Activated T-cell treated with anti-CD3 and anti-CD28 coated beads for 48 hours (primary cell): ENCODE results near the gene PLXNC1.

Source experiments
- DNase-seq: peaks from one replicate; pipeline ENCODE4 v3.0.0-alpha.2; 2020; ENCODE audit warnings: low read depth

PLXNC1 gene

GRCh38 chr12:94205822-94206221, 57.4 kb downstream of the PLXNC1 start:
- no peak for DNase-seq

- no peak for DNase-seq
Observed at GRCh38 chr12:94206886-94207285, 58.5 kb downstream of the PLXNC1 start.

- DNase-seq: no peak
Observed at GRCh38 chr12:94207467-94207848, 59.1 kb downstream of the PLXNC1 start.

- DNase-seq: peak; percentile 32
Observed at GRCh38 chr12:94207849-94208621, 59.7 kb downstream of the PLXNC1 start.

GRCh38 chr12:94208622-94208966, 60.2 kb downstream of the PLXNC1 start:
- peak; percentile 23 for DNase-seq

- no peak for DNase-seq
Observed at GRCh38 chr12:94209240-94209639, 60.9 kb downstream of the PLXNC1 start.

- DNase-seq: no peak
Observed at GRCh38 chr12:94211021-94211420, 62.6 kb downstream of the PLXNC1 start.

- no peak for DNase-seq
Observed at GRCh38 chr12:94218233-94218632, 69.9 kb downstream of the PLXNC1 start.

- no peak for DNase-seq
Observed at GRCh38 chr12:94219622-94220302, 71.4 kb downstream of the PLXNC1 start.

GRCh38 chr12:94220804-94221203, 72.4 kb downstream of the PLXNC1 start:
- no peak for DNase-seq

- no peak for DNase-seq
Observed at GRCh38 chr12:94222351-94223084, 74.1 kb downstream of the PLXNC1 start.

- DNase-seq: no peak
Observed at GRCh38 chr12:94223842-94224241, 75.5 kb downstream of the PLXNC1 start.

- no peak for DNase-seq
Observed at GRCh38 chr12:94225506-94225905, 77.1 kb downstream of the PLXNC1 start.

GRCh38 chr12:94225947-94226630, 77.7 kb downstream of the PLXNC1 start:
- no peak for DNase-seq

GRCh38 chr12:94227066-94227465, 78.7 kb downstream of the PLXNC1 start:
- no peak for DNase-seq

- DNase-seq: no peak
Observed at GRCh38 chr12:94228488-94228907, 80.1 kb downstream of the PLXNC1 start.

GRCh38 chr12:94229902-94230301, 81.5 kb downstream of the PLXNC1 start:
- DNase-seq: no peak

GRCh38 chr12:94230357-94230905, 82.1 kb downstream of the PLXNC1 start:
- no peak for DNase-seq

- no peak for DNase-seq
Observed at GRCh38 chr12:94231709-94232108, 83.3 kb downstream of the PLXNC1 start.

- no peak for DNase-seq
Observed at GRCh38 chr12:94235848-94236247, 87.5 kb downstream of the PLXNC1 start.

GRCh38 chr12:94239332-94239993, 91.1 kb downstream of the PLXNC1 start:
- DNase-seq: no peak

GRCh38 chr12:94240171-94240570, 91.8 kb downstream of the PLXNC1 start:
- no peak for DNase-seq
